ENCODE results near the gene CDKAL1. TPM values are rescaled to one million over a fixed set of nuclear protein-coding genes. Genes with fewer than 3 reads are reported as not detected.

CDKAL1 gene
- total RNA-seq, 4 donors from 2014 or later = 11.8 to 21.4 (median 13.8) TPM

- DNase-seq (ENCODE audit: low spot score) = no peak
- TF ChIP-seq CTCF (IDR thresholded peaks at IDR 0.05) = no peak
- ATAC-seq (ENCODE audit: low FRiP score) = no peak
Observed at GRCh38 chr6:21163110-21163837, 629.0 kb downstream of the CDKAL1 start.

GRCh38 chr6:21163838-21164180 lies 629.6 kb downstream of the CDKAL1 start:
- DNase-seq (ENCODE audit: low spot score) = no peak
- ATAC-seq (ENCODE audit: low FRiP score) = no peak

GRCh38 chr6:21164768-21165326 lies 630.6 kb downstream of the CDKAL1 start:
- no peak for DNase-seq (ENCODE audit: low spot score)
- no peak for ATAC-seq (ENCODE audit: low FRiP score)
- TF ChIP-seq CTCF (IDR thresholded peaks at IDR 0.05) = no peak

More at GRCh38 chr6:21163838-21164180, 629.6 kb downstream of the CDKAL1 start:
- TF ChIP-seq CTCF (IDR thresholded peaks at IDR 0.05) = no peak

- ATAC-seq (ENCODE audit: low FRiP score) (no peak), DNase-seq (ENCODE audit: low spot score) (no peak)
- no peak for TF ChIP-seq CTCF (IDR thresholded peaks at IDR 0.05)
Observed at GRCh38 chr6:21166754-21167153, 632.5 kb downstream of the CDKAL1 start.

- no peak for DNase-seq (ENCODE audit: low spot score)
- TF ChIP-seq CTCF (IDR thresholded peaks at IDR 0.05) = no peak
- ATAC-seq (ENCODE audit: low FRiP score) = no peak
Observed at GRCh38 chr6:21167790-21168189, 633.5 kb downstream of the CDKAL1 start.

GRCh38 chr6:21171801-21172200 lies 637.5 kb downstream of the CDKAL1 start:
- ATAC-seq (ENCODE audit: low FRiP score) (no peak), DNase-seq (ENCODE audit: low spot score) (no peak)
- no peak for TF ChIP-seq CTCF (IDR thresholded peaks at IDR 0.05)

- no peak for DNase-seq (ENCODE audit: low spot score)
- ATAC-seq (ENCODE audit: low FRiP score) = no peak
- TF ChIP-seq CTCF (IDR thresholded peaks at IDR 0.05) = no peak
Observed at GRCh38 chr6:21173031-21173430, 638.8 kb downstream of the CDKAL1 start.

Data from omental fat pad (tissue), 4 donors.